GM13976 (cell line): ENCODE results near the gene COLGALT1.
"Not testable (repeated sequence)": the region's sequence is repeated elsewhere in the genome, so short reads cannot be mapped to it uniquely, and the experiment has no call there.

Source experiments
- DNase-seq: peaks from one replicate; pipeline ENCODE4 v3.0.0; 2012; ENCODE audit warnings: low spot score
- in situ Hi-C: fragments of 300-500 bp; cut with MboI; formaldehyde crosslinking; loops from one replicate; pipeline ENCODE4 v1.12.0; 2022; ENCODE audit warnings: low sequenced_read_pairs, mixed read lengths, inconsistent platforms; ENCODE audit not compliant: unreplicated experiment
- TF ChIP-seq, protein P1 (sequence below): IDR thresholded peaks from 2 replicates; pipeline ENCODE4 v1.5.1; 2012; ENCODE audit warnings: borderline replicate concordance, mild to moderate bottlenecking; ENCODE audit not compliant: insufficient read depth; ENCODE audit errors: extremely low read depth, missing control alignments, control extremely low read depth

Gene COLGALT1

DNA sequence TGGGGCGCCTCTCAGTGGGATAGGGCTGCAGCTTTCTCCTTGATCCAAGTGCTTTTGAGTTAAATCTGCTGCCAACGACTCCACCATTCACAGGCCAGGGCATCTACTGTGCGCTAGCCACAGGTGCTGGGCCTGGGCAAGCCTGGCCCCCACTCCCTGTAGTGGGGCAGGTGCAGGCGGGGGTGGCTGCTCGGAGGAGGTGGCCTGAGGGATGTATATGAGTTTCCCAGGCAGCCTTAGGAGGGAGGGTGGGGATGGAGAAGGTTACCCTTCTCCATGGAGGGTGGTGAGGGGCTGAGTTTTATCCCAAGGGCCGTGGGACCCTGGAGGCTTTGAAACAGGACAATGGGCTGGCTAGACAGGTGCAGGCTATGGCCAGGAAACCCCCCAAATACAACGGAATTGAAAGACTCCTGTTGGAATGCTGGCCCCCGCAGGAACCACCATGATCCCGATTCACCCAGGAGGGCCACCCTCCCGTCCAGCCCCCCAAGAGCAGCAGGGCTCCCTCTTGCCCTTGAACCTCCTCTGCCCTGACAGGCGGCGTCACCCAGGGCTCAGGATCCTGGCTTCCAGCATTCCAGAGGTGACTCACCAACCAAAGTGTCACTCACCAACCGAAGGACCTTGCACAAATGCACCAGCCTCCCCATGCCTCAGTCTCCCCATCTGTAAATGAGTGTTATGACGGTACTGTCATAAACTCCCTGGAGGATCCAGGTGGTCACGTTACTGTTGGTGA lies 39.9 kb upstream of the COLGALT1 start:
- in situ Hi-C loops, result no loop called here
- DNase-seq, result no peak
- TF ChIP-seq, protein P1, sequence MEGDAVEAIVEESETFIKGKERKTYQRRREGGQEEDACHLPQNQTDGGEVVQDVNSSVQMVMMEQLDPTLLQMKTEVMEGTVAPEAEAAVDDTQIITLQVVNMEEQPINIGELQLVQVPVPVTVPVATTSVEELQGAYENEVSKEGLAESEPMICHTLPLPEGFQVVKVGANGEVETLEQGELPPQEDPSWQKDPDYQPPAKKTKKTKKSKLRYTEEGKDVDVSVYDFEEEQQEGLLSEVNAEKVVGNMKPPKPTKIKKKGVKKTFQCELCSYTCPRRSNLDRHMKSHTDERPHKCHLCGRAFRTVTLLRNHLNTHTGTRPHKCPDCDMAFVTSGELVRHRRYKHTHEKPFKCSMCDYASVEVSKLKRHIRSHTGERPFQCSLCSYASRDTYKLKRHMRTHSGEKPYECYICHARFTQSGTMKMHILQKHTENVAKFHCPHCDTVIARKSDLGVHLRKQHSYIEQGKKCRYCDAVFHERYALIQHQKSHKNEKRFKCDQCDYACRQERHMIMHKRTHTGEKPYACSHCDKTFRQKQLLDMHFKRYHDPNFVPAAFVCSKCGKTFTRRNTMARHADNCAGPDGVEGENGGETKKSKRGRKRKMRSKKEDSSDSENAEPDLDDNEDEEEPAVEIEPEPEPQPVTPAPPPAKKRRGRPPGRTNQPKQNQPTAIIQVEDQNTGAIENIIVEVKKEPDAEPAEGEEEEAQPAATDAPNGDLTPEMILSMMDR, result no peak

DNA sequence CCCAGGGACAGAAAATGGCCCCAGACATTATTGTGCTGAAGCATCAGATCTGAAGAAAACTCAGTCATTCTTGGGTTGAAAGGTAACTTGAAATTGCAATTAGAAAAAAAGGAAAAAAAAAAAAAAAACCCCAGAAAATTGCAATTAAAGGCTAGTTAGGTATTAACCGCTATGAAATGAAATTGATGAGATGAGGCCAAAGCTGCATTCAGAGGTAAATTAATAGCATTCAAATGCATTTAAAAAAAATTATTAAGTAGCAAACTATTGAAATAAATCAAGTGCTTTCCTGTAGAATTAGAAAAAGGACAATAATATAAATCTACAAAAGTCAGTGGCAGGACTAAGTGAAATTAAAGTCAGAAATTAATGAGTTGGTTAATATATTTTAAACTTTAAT lies 37.6 kb upstream of the COLGALT1 start:
- DNase-seq, result no peak
- in situ Hi-C loops, result no loop called here
- TF ChIP-seq, protein P1, result no peak

DNA sequence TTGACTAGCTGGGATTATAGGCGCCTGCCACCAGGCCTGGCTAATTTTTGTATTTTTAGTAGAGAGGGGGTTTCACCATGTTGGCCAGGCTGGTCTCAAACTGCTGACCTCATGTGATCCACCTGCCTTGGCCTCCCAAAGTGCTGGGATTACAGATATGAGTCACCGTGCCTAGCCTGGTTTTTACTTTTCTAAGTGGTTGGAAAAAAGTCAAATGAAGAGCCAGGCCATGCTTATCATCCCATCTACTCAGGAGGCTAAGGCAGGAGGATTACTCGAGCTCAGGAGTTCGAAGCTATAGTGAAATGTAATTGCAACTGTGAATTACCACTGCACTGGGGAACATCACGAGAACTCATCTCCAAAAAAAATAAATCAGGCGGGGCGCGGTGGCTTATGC lies 36.8 kb upstream of the COLGALT1 start:
- in situ Hi-C loops, DNase-seq: not testable (repeated sequence)

DNA sequence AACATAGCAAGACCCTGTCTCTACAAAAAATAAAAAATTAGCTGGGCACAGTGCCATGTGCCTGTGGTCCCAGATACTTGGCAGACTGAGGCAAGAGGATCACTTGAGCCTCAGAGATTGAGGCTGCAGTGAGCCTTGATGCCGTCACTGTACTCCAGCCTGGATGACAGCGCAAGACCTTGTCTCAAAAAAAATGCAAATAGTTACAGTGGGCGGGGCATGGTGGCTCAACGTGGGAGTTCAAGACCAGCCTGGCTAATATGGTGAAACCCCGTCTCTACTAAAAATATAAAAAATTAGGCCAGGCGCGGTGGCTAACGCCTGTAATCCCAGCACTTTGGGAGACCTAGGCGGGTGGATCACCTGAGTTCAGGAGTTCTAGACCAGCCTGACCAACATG lies 35.5 kb upstream of the COLGALT1 start:
- DNase-seq, result no peak
- in situ Hi-C loops, result no loop called here
- TF ChIP-seq, protein P1, result no peak

DNA sequence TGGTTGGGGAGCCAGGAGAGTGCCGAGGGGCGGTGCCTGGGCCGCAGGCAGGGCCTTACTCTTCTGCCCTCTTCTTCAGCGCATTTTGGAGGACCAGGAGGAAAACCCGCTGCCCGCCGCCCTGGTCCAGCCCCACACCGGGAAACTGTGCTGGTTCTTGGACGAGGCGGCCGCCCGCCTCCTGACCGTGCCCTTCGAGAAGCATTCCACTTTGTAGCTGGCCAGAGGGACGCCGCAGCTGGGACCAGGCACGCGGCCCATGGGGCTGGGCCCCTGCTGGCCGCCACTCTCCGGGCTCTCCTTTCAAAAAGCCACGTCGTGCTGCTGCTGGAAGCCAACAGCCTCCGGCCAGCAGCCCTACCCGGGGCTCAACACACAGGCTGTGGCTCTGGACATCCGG lies 34.6 kb upstream of the COLGALT1 start:
- DNase-seq, result no peak
- TF ChIP-seq, protein P1, result no peak
- in situ Hi-C loops, result no loop called here

DNA sequence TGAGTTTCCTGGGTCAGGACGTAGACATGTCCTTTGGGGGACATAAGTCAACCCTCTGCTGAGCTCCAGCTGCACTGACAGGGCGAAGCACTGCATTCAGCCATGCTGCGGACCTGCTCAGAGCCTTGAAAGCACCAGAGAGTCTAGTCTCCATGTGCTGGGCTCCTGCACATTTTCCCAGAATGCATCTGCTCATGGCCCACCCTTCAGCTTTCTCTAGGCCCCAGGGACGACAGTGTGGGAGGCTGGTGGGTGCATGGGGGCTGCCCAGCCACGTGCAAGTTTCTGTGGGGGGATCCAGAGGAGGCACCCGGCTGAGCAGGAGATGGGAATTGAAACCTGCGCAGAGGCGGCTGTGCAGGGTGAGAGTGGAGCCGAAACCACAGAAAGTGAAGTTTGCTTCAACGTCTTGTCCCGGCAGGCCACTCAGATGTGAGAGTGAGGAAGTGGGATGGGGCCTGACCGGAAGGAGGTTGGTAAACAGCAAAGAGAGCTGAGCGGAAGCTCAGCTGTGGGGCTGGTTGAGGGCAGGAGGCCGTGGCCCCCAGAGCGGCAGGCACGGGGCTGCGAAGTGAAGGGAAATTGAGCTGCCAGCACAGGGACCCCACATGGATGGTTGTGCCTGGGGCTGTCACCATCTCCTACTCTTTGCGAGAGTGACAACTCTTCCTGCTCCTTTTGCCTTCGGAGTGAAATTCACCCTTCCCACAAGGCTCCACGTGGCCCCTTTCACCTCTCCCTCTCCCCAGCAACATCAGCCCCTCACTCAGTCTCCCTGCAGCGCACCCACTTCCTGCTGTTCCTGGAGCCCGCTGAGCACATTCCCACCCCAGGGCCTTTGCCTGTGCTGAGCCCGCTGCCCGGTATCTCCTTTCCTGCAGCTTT lies 32.2 kb upstream of the COLGALT1 start:
- peak; percentile 89 for DNase-seq
- TF ChIP-seq, protein P1, result no peak
- in situ Hi-C loops, result no loop called here

DNA sequence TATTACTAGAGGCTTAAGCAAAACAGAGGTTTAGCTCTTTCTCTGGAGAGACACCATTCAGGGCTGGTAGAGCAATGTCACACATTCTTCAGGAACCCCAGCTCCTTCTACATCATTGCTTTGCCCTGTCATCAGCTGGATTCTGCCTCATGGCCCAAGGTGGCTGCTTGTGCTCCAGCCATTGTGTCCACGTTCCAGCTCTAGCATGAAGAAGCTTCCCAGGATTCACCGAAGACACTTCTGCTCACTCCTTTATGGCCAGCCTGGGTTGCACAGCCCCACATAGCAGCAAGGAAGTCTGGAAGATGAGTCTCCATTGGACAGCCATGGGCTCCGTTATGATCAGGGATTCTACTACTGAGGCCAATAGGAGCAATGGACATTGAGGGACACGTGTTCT lies 30.8 kb upstream of the COLGALT1 start:
- TF ChIP-seq, protein P1, result no peak
- in situ Hi-C loops, result no loop called here
- no peak for DNase-seq
